Activated T-helper 1 cell treated with anti-CD3 and anti-CD28 coated beads, Interleukin-12 subunit alpha, Interleukin-12 subunit beta, Interleukin-2, Interleukin-4 antibody, amounts not matched to agents 30 ng/mL and 10 ng/mL and 1 ng/mL, durations not matched to agents 14 hours and 24 hours and 36 hours (primary cell): ENCODE measurements around the gene JPT2. TPM values are rescaled to one million over a fixed set of nuclear protein-coding genes. Genes with fewer than 3 reads are reported as not detected.

Experiments
- total RNA-seq: library from RNA; stranded (reverse); gene quantifications from 2 replicates; pipeline ENCODE4 v1.2.3, GENCODE V29; 2022

Gene JPT2
- total RNA-seq, 1 donor from 2014 or later: 106 TPM

Other genes starting within 250 kb of the JPT2 start
- gene PERCC1, start 247.2 kb upstream of the JPT2 start, total RNA-seq: not detected in 2 replicates
- 0.44 and 2.0 TPM in 2 replicates for gene CCDC154, start 233.7 kb upstream of the JPT2 start, total RNA-seq
- 61.7 and 68.7 TPM in 2 replicates for gene CLCN7, start 203.3 kb upstream of the JPT2 start, total RNA-seq
- 0.20 TPM in 1 of 2 replicates, not detected in the other for gene PTX4, start 189.3 kb upstream of the JPT2 start, total RNA-seq
- 94.1 and 95.3 TPM in 2 replicates for gene TELO2, start 184.9 kb upstream of the JPT2 start, total RNA-seq
- 22.8 and 23.7 TPM in 2 replicates for gene TMEM204, start 144.6 kb upstream of the JPT2 start, total RNA-seq
- 8.8 and 9.5 TPM in 2 replicates for gene IFT140, start 66.2 kb upstream of the JPT2 start, total RNA-seq
- gene CRAMP1, start 65.9 kb upstream of the JPT2 start, total RNA-seq: 38.6 and 38.7 TPM in 2 replicates
- 84.4 and 84.6 TPM in 2 replicates for gene MAPK8IP3, start 27.9 kb downstream of the JPT2 start, total RNA-seq
- 49.5 and 49.9 TPM in 2 replicates for gene NME3, start 93.3 kb downstream of the JPT2 start, total RNA-seq
- gene EME2, start 94.5 kb downstream of the JPT2 start, total RNA-seq: 31.0 and 32.7 TPM in 2 replicates
- 209 and 215 TPM in 2 replicates for gene MRPS34, start 94.9 kb downstream of the JPT2 start, total RNA-seq
- 30.3 and 30.8 TPM in 2 replicates for gene SPSB3, start 104.3 kb downstream of the JPT2 start, total RNA-seq
- gene NUBP2, start 104.7 kb downstream of the JPT2 start, total RNA-seq: 81.6 and 82.8 TPM in 2 replicates
- not detected in 2 replicates for gene IGFALS, start 115.4 kb downstream of the JPT2 start, total RNA-seq
- 57.8 and 58.7 TPM in 2 replicates for gene HAGH, start 148.5 kb downstream of the JPT2 start, total RNA-seq
- 19.4 and 20.2 TPM in 2 replicates for gene FAHD1, start 148.9 kb downstream of the JPT2 start, total RNA-seq
- gene MEIOB, start 193.9 kb downstream of the JPT2 start, total RNA-seq: not detected in 2 replicates
- gene HS3ST6, start 240.1 kb downstream of the JPT2 start, total RNA-seq: not detected in 2 replicates